ENCODE results near the gene MNT. TPM values are rescaled to one million over a fixed set of nuclear protein-coding genes. Genes with fewer than 3 reads are reported as not detected.

The MNT gene
- total and polyA plus RNA-seq, 4 donors: 1.7 to 5.0 (median 2.6) TPM

- TF ChIP-seq MAX (IDR thresholded peaks at IDR 0.05): no peak
- TF ChIP-seq ATF3 (IDR thresholded peaks at IDR 0.05): no peak
- TF ChIP-seq CTCF (IDR thresholded peaks at IDR 0.05; ENCODE audit: low read depth, low read length, missing input control): no peak
- no peak for TF ChIP-seq FOXA1 (IDR thresholded peaks at IDR 0.05)
- no peak for TF ChIP-seq GABPA (IDR thresholded peaks at IDR 0.05 in 1 of 2, conservative IDR thresholded peaks at IDR 0.05 in 1 of 2)
- no peak for TF ChIP-seq NR2F2 (IDR thresholded peaks at IDR 0.05)
- no peak for TF ChIP-seq RXRA (IDR thresholded peaks at IDR 0.05)
- TF ChIP-seq JUND (IDR thresholded peaks at IDR 0.05): no peak
These were observed 12.7 kb downstream of the MNT start (continued) for GRCh38 chr17:2388020-2388682.

- Histone ChIP-seq H3K4me1 (ENCODE audit: control insufficient read depth in 4 of 4, insufficient read depth in 4 of 4, low read length in 3 of 4) (peaks cover 6 to 29% (median 22%) of the 10 kb centered on the region in 4 donors), H3K36me3 (ENCODE audit: control insufficient read depth in 4 of 4, insufficient read depth in 3 of 4, low read depth in 1 of 4, low read length in 3 of 4) (peaks cover 0 to 10% (median 5%) of the 10 kb centered on the region in 4 donors), H3K27me3 (ENCODE audit: control insufficient read depth in 4 of 4, insufficient read depth in 4 of 4, low read length in 3 of 4) (no peaks in the 10 kb centered on the region), H3K9ac (ENCODE audit: low read depth in 1 of 2, low read length in 2 of 2) (no peak overlapping the region), H3K4me3 (ENCODE audit: low read depth in 1 of 3, low read length in 3 of 3) (no peak overlapping the region), H3K27ac (ENCODE audit: low read depth in 1 of 2, low read length in 2 of 2) (no peak overlapping the region), H3K9me3 (ENCODE audit: control insufficient read depth in 4 of 4, low read length in 3 of 4) (no peaks in the 10 kb centered on the region)
- no peak for DNase-seq (ENCODE audit: low spot score)
- no peak for TF ChIP-seq EGR1 (IDR thresholded peaks at IDR 0.05; ENCODE audit: low read depth in 2 of 2)
- 95% methylated on average over 41 of the region's 41 CpGs for WGBS
These were observed 13.5 kb downstream of the MNT start for GRCh38 chr17:2387086-2388019.

- H3K27me3 ChIP-seq (ENCODE audit: control insufficient read depth in 4 of 4, insufficient read depth in 4 of 4, low read length in 3 of 4): no peaks in the 10 kb centered on the region
- no peaks in the 10 kb centered on the region for H3K9me3 ChIP-seq (ENCODE audit: control insufficient read depth in 4 of 4, low read length in 3 of 4)
- peaks cover 5 to 21% (median 15%) of the 10 kb centered on the region in 4 donors for H3K4me1 ChIP-seq (ENCODE audit: control insufficient read depth in 4 of 4, insufficient read depth in 4 of 4, low read length in 3 of 4)
- H3K4me3 ChIP-seq (ENCODE audit: low read depth in 1 of 3, low read length in 3 of 3): no peak overlapping the region
- TF ChIP-seq SP1 (IDR thresholded peaks at IDR 0.05): no peak
- no peak for TF ChIP-seq FOXA1 (IDR thresholded peaks at IDR 0.05)
- TF ChIP-seq HNF4A (conservative IDR thresholded peaks at IDR 0.05): no peak
- no peak for TF ChIP-seq FOXA2 (IDR thresholded peaks at IDR 0.05)
- peaks cover 0 to 10% (median 5%) of the 10 kb centered on the region in 4 donors for H3K36me3 ChIP-seq (ENCODE audit: control insufficient read depth in 4 of 4, insufficient read depth in 3 of 4, low read depth in 1 of 4, low read length in 3 of 4)
- no peak overlapping the region for H3K27ac ChIP-seq (ENCODE audit: low read depth in 1 of 2, low read length in 2 of 2)
- H3K9ac ChIP-seq (ENCODE audit: low read depth in 1 of 2, low read length in 2 of 2): no peak overlapping the region
- no peak for DNase-seq (ENCODE audit: low spot score)
- WGBS: 88% methylated on average over 22 of the region's 22 CpGs
These were observed 14.3 kb downstream of the MNT start for GRCh38 chr17:2386400-2387085.

Measured in liver (tissue), 9 donors.